MM.1S (cell line): ENCODE data around the gene GALR2.

Experiments
- DNase-seq: peaks from one replicate; pipeline ENCODE4 v3.0.0-alpha.2; 2015
- H2AFZ ChIP-seq: fragments of 300-600 bp; sonication (generic); 2 replicates; pipeline ENCODE4 v1.6.0; 2016; ENCODE audit warnings: antibody characterized with exemption, low read length
- H3F3A ChIP-seq: fragments of 300-600 bp; sonication (generic); 2 replicates; pipeline ENCODE4 v1.6.1; 2016; ENCODE audit warnings: mild to moderate bottlenecking, antibody characterized with exemption, low read length, moderate library complexity, mixed read lengths; ENCODE audit not compliant: insufficient read depth
- H3K27ac ChIP-seq: fragments of 300-600 bp; sonication (generic); 2 replicates; pipeline ENCODE4 v1.5.1; 2016; ENCODE audit warnings: mild to moderate bottlenecking, low read length
- H3K27me3 ChIP-seq: fragments of 300-600 bp; sonication (generic); replicated peaks from 2 replicates; pipeline ENCODE4 v1.6.0; 2016; ENCODE audit warnings: low read length; ENCODE audit not compliant: insufficient read depth
- H3K36me3 ChIP-seq: fragments of 300-600 bp; sonication (generic); replicated peaks from 2 replicates; pipeline ENCODE4 v1.6.1; 2016; ENCODE audit warnings: mild to moderate bottlenecking, low read length, mixed read lengths; ENCODE audit not compliant: insufficient read depth
- H3K4me1 ChIP-seq: fragments of 300-600 bp; sonication (generic); 2 replicates; pipeline ENCODE4 v1.6.1; 2016; ENCODE audit warnings: low read length, mixed read lengths
- H3K4me2 ChIP-seq: fragments of 300-600 bp; sonication (generic); 2 replicates; pipeline ENCODE4 v1.6.0; 2016; ENCODE audit warnings: low read depth, low read length
- H3K4me3 ChIP-seq: fragments of 300-600 bp; sonication (generic); 2 replicates; pipeline ENCODE4 v1.5.1; 2016; ENCODE audit warnings: low read length, mixed read lengths
- H3K79me2 ChIP-seq: fragments of 300-600 bp; sonication (generic); 2 replicates; pipeline ENCODE4 v1.6.1; 2016; ENCODE audit warnings: mixed run types, low read length, mixed read lengths
- H3K9ac ChIP-seq: fragments of 300-600 bp; sonication (generic); 2 replicates; pipeline ENCODE4 v1.6.1; 2016; ENCODE audit warnings: low read length, mixed read lengths
- H3K9me2 ChIP-seq: fragments of 300-600 bp; sonication (generic); replicated peaks from 2 replicates; pipeline ENCODE4 v1.6.1; 2016; ENCODE audit warnings: mild to moderate bottlenecking, low read length, mixed read lengths; ENCODE audit not compliant: insufficient read depth
- H3K9me3 ChIP-seq: fragments of 300-600 bp; sonication (generic); replicated peaks from 2 replicates; pipeline ENCODE4 v1.6.1; 2016; ENCODE audit warnings: mild to moderate bottlenecking, low read length, mixed read lengths; ENCODE audit not compliant: insufficient read depth
- H4K20me1 ChIP-seq: fragments of 300-600 bp; sonication (generic); 2 replicates; pipeline ENCODE4 v1.6.1; 2016; ENCODE audit warnings: mild to moderate bottlenecking, low read length, moderate library complexity, mixed read lengths; ENCODE audit not compliant: insufficient read depth
- CTCF ChIP-seq: fragments of 300-600 bp; sonication (generic); IDR thresholded peaks from 2 replicates; pipeline ENCODE4 v1.5.1; 2016; ENCODE audit warnings: antibody characterized with exemption, low read length, mixed read lengths
- EZH2 ChIP-seq: fragments of 300-600 bp; sonication (generic); optimal IDR thresholded peaks from 2 replicates; pipeline ENCODE3; 2017; ENCODE audit warnings: low read depth, mild to moderate bottlenecking, antibody characterized with exemption, low read length, mixed read lengths
- EZH2phosphoT487 ChIP-seq: fragments of 300-600 bp; sonication (generic); IDR thresholded peaks from 2 replicates; pipeline ENCODE4 v1.6.1; 2018; ENCODE audit warnings: antibody characterized with exemption, low read length

The GALR2 gene

GRCh38 chr17:76091526-76092286 lies 17.1 kb downstream of the GALR2 start:
- H3K36me3 ChIP-seq = no peaks in the 10 kb centered on the region
- H3K4me2 ChIP-seq = no peak overlapping the region
- no peaks in the 10 kb centered on the region for H3K9me3 ChIP-seq
- H3K4me3 ChIP-seq = no peak overlapping the region
- H4K20me1 ChIP-seq = no peaks in the 10 kb centered on the region
- no peaks in the 10 kb centered on the region for H3K9me2 ChIP-seq
- H3K27me3 ChIP-seq = no peaks in the 10 kb centered on the region
- H3K79me2 ChIP-seq = no peaks in the 10 kb centered on the region
- TF ChIP-seq CTCF = no peak
- no peak overlapping the region for H2AFZ ChIP-seq
- H3K4me1 ChIP-seq = no peaks in the 10 kb centered on the region
- H3F3A ChIP-seq = no peaks in the 10 kb centered on the region
- no peak for DNase-seq
- H3K9ac ChIP-seq = no peak overlapping the region
- no peak overlapping the region for H3K27ac ChIP-seq

- H3K9ac ChIP-seq = no peak overlapping the region
- no peaks in the 10 kb centered on the region for H4K20me1 ChIP-seq
- H3K36me3 ChIP-seq = no peaks in the 10 kb centered on the region
- no peaks in the 10 kb centered on the region for H3K9me3 ChIP-seq
- no peaks in the 10 kb centered on the region for H3K9me2 ChIP-seq
- TF ChIP-seq EZH2phosphoT487 = no peak
- no peak for TF ChIP-seq CTCF
- no peak for TF ChIP-seq EZH2
- H3K27me3 ChIP-seq = no peaks in the 10 kb centered on the region
- no peaks in the 10 kb centered on the region for H3K4me1 ChIP-seq
- H3K4me2 ChIP-seq = no peak overlapping the region
- no peak overlapping the region for H3K27ac ChIP-seq
- no peak overlapping the region for H3K4me3 ChIP-seq
- DNase-seq = no peak
- no peaks in the 10 kb centered on the region for H3K79me2 ChIP-seq
- H2AFZ ChIP-seq = no peak overlapping the region
- H3F3A ChIP-seq = no peaks in the 10 kb centered on the region
These were observed 18.2 kb downstream of the GALR2 start for GRCh38 chr17:76092526-76093413.

DNA sequence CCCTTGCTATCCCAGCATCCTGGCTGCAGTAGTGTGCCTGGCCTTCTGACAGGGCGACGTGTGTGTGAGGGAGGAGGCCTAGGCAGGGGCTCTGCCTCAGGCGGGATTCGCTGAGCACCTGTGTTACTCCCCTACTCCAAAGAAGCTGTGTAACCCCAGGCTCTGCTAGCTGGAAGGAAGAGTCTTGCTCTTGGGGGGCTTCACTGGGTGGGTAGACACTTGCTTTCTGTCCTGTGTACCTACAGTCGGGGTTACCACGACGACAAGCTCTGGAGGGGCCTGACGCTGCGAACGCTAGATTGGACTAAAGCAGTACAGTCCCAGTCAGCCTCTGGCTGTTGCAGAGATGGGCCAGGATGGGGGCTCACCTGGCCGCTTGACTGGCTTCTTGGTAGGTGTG lies 19.5 kb downstream of the GALR2 start:
- H3K4me3 ChIP-seq = no peak overlapping the region
- no peaks in the 10 kb centered on the region for H3K36me3 ChIP-seq
- H3K27me3 ChIP-seq = no peaks in the 10 kb centered on the region
- no peak for TF ChIP-seq CTCF
- no peak for TF ChIP-seq EZH2
- no peak for TF ChIP-seq EZH2phosphoT487
- no peaks in the 10 kb centered on the region for H3F3A ChIP-seq
- H3K79me2 ChIP-seq = no peaks in the 10 kb centered on the region
- H2AFZ ChIP-seq = no peak overlapping the region
- H3K4me1 ChIP-seq = no peaks in the 10 kb centered on the region
- H3K9me3 ChIP-seq = no peaks in the 10 kb centered on the region
- no peak overlapping the region for H3K27ac ChIP-seq
- no peaks in the 10 kb centered on the region for H4K20me1 ChIP-seq
- no peak for DNase-seq
- no peaks in the 10 kb centered on the region for H3K9me2 ChIP-seq
- H3K9ac ChIP-seq = no peak overlapping the region
- no peak overlapping the region for H3K4me2 ChIP-seq
